SU-DHL-6 (cell line): Measurements from ENCODE around the gene MROH2B.

Experiments
- H2AFZ ChIP-seq: fragments of 200-600 bp; sonication (generic); 2 replicates; pipeline ENCODE4 v1.6.1; 2014; ENCODE audit warnings: low read depth, mild to moderate bottlenecking, moderate library complexity, mixed read lengths, antibody characterized with exemption, low read length; ENCODE audit not compliant: severe bottlenecking
- H3F3A ChIP-seq: fragments of 200-600 bp; shearing (Covaris generic); 2 replicates; pipeline ENCODE4 v1.6.0; 2016; ENCODE audit warnings: antibody characterized with exemption, mild to moderate bottlenecking; ENCODE audit not compliant: insufficient read depth
- H3K27ac ChIP-seq: fragments of 200-600 bp; sonication (generic); 2 replicates; pipeline ENCODE4 v1.5.1; 2016; ENCODE audit warnings: low read depth, mild to moderate bottlenecking, low read length, moderate library complexity, mixed read lengths
- H3K27me3 ChIP-seq: fragments of 200-600 bp; sonication (generic), shearing (Covaris generic); 2 replicates; pipeline ENCODE4 v1.6.0; 2014; ENCODE audit warnings: mild to moderate bottlenecking, low read length
- H3K36me3 ChIP-seq: fragments of 200-600 bp; sonication (generic); 2 replicates; pipeline ENCODE4 v1.6.1; 2014; ENCODE audit warnings: mild to moderate bottlenecking, low read length, mixed read lengths
- H3K4me2 ChIP-seq: fragments of 300-600, 200-600 bp; shearing (Covaris generic), sonication (generic); 2 replicates; pipeline ENCODE4 v1.6.0; 2014; ENCODE audit warnings: low read length, low read depth, mild to moderate bottlenecking; ENCODE audit not compliant: poor library complexity, severe bottlenecking
- H3K4me3 ChIP-seq: fragments of 200-600 bp; sonication (generic); 2 replicates; pipeline ENCODE4 v1.5.1; 2014; ENCODE audit warnings: antibody characterized with exemption, low read length, mild to moderate bottlenecking, mixed read lengths; ENCODE audit not compliant: insufficient read depth, poor library complexity, severe bottlenecking
- H3K79me2 ChIP-seq: fragments of 200-600 bp; sonication (generic); 2 replicates; pipeline ENCODE4 v1.6.1; 2014; ENCODE audit warnings: mild to moderate bottlenecking, low read length, moderate library complexity; ENCODE audit not compliant: insufficient read depth
- H3K9ac ChIP-seq: fragments of 200-600 bp; sonication (generic); 2 replicates; pipeline ENCODE4 v1.7.0; 2014; ENCODE audit warnings: mild to moderate bottlenecking, low read length
- H3K9me2 ChIP-seq: fragments of 200-600 bp; sonication (generic); replicated peaks from 2 replicates; pipeline ENCODE4 v1.6.1; 2014; ENCODE audit warnings: low read length; ENCODE audit not compliant: insufficient read depth
- H3K9me3 ChIP-seq: fragments of 200-600 bp; sonication (generic); 2 replicates; pipeline ENCODE4 v1.6.1; 2014; ENCODE audit warnings: low read length, mixed read lengths; ENCODE audit not compliant: insufficient read depth
- H4K20me1 ChIP-seq: fragments of 200-600 bp; sonication (generic); 2 replicates; pipeline ENCODE4 v1.6.1; 2014; ENCODE audit warnings: low read depth, mild to moderate bottlenecking, antibody characterized with exemption, low read length, moderate library complexity, mixed read lengths
- CTCF ChIP-seq: fragments of 200-600 bp; sonication (generic); IDR thresholded peaks from one replicate; pipeline ENCODE4 v1.5.1; 2017; ENCODE audit warnings: antibody characterized with exemption, mild to moderate bottlenecking, low read length, moderate library complexity; ENCODE audit not compliant: insufficient read depth, poor library complexity, severe bottlenecking
- EZH2phosphoT487 ChIP-seq: fragments of 200-600 bp; sonication (generic), shearing (Covaris generic); conservative IDR thresholded peaks from 2 replicates; pipeline ENCODE4 v1.6.1; 2018; ENCODE audit warnings: mild to moderate bottlenecking, antibody characterized with exemption, low read length, moderate library complexity, mixed read lengths

Gene MROH2B

DNA sequence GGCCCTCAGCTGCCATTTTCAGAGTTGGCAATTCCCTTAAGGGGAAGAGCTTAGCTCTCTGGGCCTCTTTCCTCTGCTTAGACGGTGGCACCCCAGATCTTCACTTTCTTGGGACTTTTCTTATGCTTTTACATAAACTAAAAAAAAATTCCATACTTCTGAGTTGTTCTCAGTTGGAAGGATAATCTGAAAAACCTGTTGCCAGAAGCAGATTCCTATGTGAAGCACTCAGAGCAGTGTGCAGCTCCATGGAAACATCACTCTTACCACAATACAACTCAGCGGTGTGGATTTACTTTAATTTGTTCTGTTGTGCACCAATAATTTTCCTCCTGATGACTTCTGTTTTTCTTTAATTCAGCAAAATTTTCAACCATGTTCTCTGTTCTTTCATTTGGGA, 44.1 kb upstream of the MROH2B start:
- Histone ChIP-seq H3K27ac (no peak overlapping the region), H2AFZ (no peak overlapping the region), H4K20me1 (no peaks in the 10 kb centered on the region), H3K4me2 (no peak overlapping the region), H3K9me3 (no peaks in the 10 kb centered on the region), H3F3A (no peaks in the 10 kb centered on the region), H3K9me2 (no peaks in the 10 kb centered on the region), H3K4me3 (no peak overlapping the region), H3K27me3 (no peaks in the 10 kb centered on the region; the same call in 1 of the 2 replicates), H3K9ac (no peak overlapping the region), H3K36me3 (no peaks in the 10 kb centered on the region), H3K79me2 (no peaks in the 10 kb centered on the region)
- TF ChIP-seq CTCF (no peak), EZH2phosphoT487 (no peak)

- Histone ChIP-seq H3K27ac (no peak overlapping the region), H3K36me3 (no peaks in the 10 kb centered on the region), H2AFZ (no peak overlapping the region), H3K9ac (no peak overlapping the region), H3K79me2 (no peaks in the 10 kb centered on the region), H3F3A (no peaks in the 10 kb centered on the region), H4K20me1 (no peaks in the 10 kb centered on the region), H3K27me3 (no peaks in the 10 kb centered on the region; the same call in 1 of the 2 replicates), H3K4me2 (no peak overlapping the region), H3K4me3 (no peak overlapping the region), H3K9me2 (no peaks in the 10 kb centered on the region), H3K9me3 (no peaks in the 10 kb centered on the region)
- no peak for TF ChIP-seq CTCF
- TF ChIP-seq EZH2phosphoT487: no peak
Measured at GRCh38 chr5:41112486-41113455, 41.6 kb upstream of the MROH2B start.

GRCh38 chr5:41109186-41109585, 38.0 kb upstream of the MROH2B start:
- Histone ChIP-seq H2AFZ (no peak overlapping the region), H3K4me3 (no peak overlapping the region), H3K79me2 (no peaks in the 10 kb centered on the region), H3K9me3 (no peaks in the 10 kb centered on the region), H4K20me1 (no peaks in the 10 kb centered on the region), H3K27me3 (no peaks in the 10 kb centered on the region), H3F3A (no peaks in the 10 kb centered on the region), H3K4me2 (no peak overlapping the region), H3K36me3 (no peaks in the 10 kb centered on the region), H3K9ac (no peak overlapping the region), H3K27ac (no peak overlapping the region), H3K9me2 (no peaks in the 10 kb centered on the region)
- no peak for TF ChIP-seq EZH2phosphoT487
- TF ChIP-seq CTCF: no peak
